Smooth muscle cell (in vitro differentiated cells): ENCODE measurements around the gene GADD45GIP1. TPM values are rescaled to one million over a fixed set of nuclear protein-coding genes. Genes with fewer than 3 reads are reported as not detected.
A peak's percentile ranks its signal among the peaks of the same experiment; 100 is the strongest.

Experiments
- DNase-seq: peaks from one replicate; lab custom pipeline; 2025; ENCODE audit not compliant: unreplicated experiment; lab: John Stamatoyannopoulos, UW
- H2AFZ ChIP-seq: fragments of 200-600 bp; sonication (generic); 2 replicates; pipeline ENCODE4 v1.6.0; 2016; ENCODE audit warnings: antibody characterized with exemption, low read depth, mild to moderate bottlenecking
- H3F3A ChIP-seq: fragments of 200-600 bp; sonication (generic); 2 replicates; pipeline ENCODE4 v1.6.0; 2017; ENCODE audit warnings: antibody characterized with exemption, low read depth
- H3K27ac ChIP-seq: fragments of 200-600 bp; sonication (generic); 2 replicates; pipeline ENCODE4 v1.5.1; 2016; ENCODE audit warnings: low read depth, mild to moderate bottlenecking
- H3K27me3 ChIP-seq: fragments of 200-600 bp; sonication (generic); 2 replicates; pipeline ENCODE4 v1.6.1; 2016; ENCODE audit warnings: low read depth, mild to moderate bottlenecking
- H3K36me3 ChIP-seq: fragments of 200-600 bp; sonication (generic); 2 replicates; pipeline ENCODE4 v1.5.1; 2016; ENCODE audit warnings: low read depth
- H3K4me1 ChIP-seq: fragments of 200-600 bp; sonication (generic); 2 replicates; pipeline ENCODE4 v1.5.1; 2016; ENCODE audit warnings: low read depth
- H3K4me2 ChIP-seq: fragments of 200-600 bp; sonication (generic); 2 replicates; pipeline ENCODE4 v1.6.0; 2016; ENCODE audit warnings: mild to moderate bottlenecking
- H3K4me3 ChIP-seq: fragments of 200-600 bp; sonication (generic); 2 replicates; pipeline ENCODE4 v1.5.1; 2016; ENCODE audit warnings: mild to moderate bottlenecking
- H3K79me2 ChIP-seq: fragments of 200-600 bp; sonication (generic); 2 replicates; pipeline ENCODE4 v1.6.0; 2016; ENCODE audit warnings: low read depth, mild to moderate bottlenecking
- H3K9ac ChIP-seq: fragments of 200-600 bp; sonication (generic); 2 replicates; pipeline ENCODE4 v1.6.0; 2016; ENCODE audit warnings: low read depth
- H3K9me3 ChIP-seq: fragments of 200-600 bp; sonication (generic); replicated peaks from 2 replicates; pipeline ENCODE4 v1.5.1; 2016; ENCODE audit warnings: low read depth
- H4K20me1 ChIP-seq: fragments of 200-600 bp; sonication (generic); 2 replicates; pipeline ENCODE4 v1.6.0; 2016; ENCODE audit warnings: low read depth
- CTCF ChIP-seq: fragments of 200-600 bp; sonication (generic); IDR thresholded peaks from 2 replicates; pipeline ENCODE4 v1.5.1; 2017; ENCODE audit warnings: borderline replicate concordance, mild to moderate bottlenecking, antibody characterized with exemption; ENCODE audit not compliant: insufficient read depth, poor library complexity, severe bottlenecking
- WGBS: methylation state at CpG from one replicate; pipeline ENCODE4 v1.1.7; 2016; ENCODE audit warnings: low lambda C conversion rate; 5-methylcytosine and 5-hydroxymethylcytosine counted together
- microRNA-seq: library from miRNA; unstranded; fragments of <30 nt; microRNA quantifications from one replicate; pipeline ENCODE4, GENCODE V29; 2016; ENCODE audit warnings: borderline number of aligned reads
- polyA plus RNA-seq: library from polyadenylated mRNA; unstranded; fragments of >200 nt; fragmentation: Nextera tagmentation; extraction: Ambion mirVana; gene quantifications from 2 replicates; pipeline ENCODE4 v1.2.1, GENCODE V29; 2016
- small RNA-seq: library from RNA; depleted of rRNA; stranded (forward); fragments of <200 nt; gene quantifications from one replicate; pipeline ENCODE3, GENCODE V24; 2014
- total RNA-seq: library from RNA; depleted of rRNA; stranded (reverse); fragments of >200 nt; gene quantifications from 2 replicates; pipeline ENCODE4 v1.2.3, GENCODE V29; 2014

The GADD45GIP1 gene
- total and polyA plus RNA-seq, 2 experiments from 2014 or later = 51.5 to 152 TPM

GRCh38 chr19:12912571-12912970 lies 44.5 kb downstream of the GADD45GIP1 start:
- no peak for TF ChIP-seq CTCF
- Histone ChIP-seq H3K4me1 (peaks cover 19% of the 10 kb centered on the region), H3K27me3 (no peaks in the 10 kb centered on the region), H3K9me3 (no peaks in the 10 kb centered on the region), H3K4me3 (no peak overlapping the region), H4K20me1 (no peaks in the 10 kb centered on the region), H3K79me2 (no peaks in the 10 kb centered on the region), H3K9ac (no peak overlapping the region), H3F3A (no peaks in the 10 kb centered on the region), H3K4me2 (no peak overlapping the region), H3K27ac (no peak overlapping the region), H2AFZ (no peak overlapping the region), H3K36me3 (no peaks in the 10 kb centered on the region)
- DNase-seq = no peak
- WGBS = 73% methylated on average over 4 of the region's 4 CpGs

- Histone ChIP-seq H4K20me1 (no peaks in the 10 kb centered on the region), H3K36me3 (no peaks in the 10 kb centered on the region), H3K4me2 (no peak overlapping the region), H3K9me3 (no peaks in the 10 kb centered on the region), H3K27me3 (no peaks in the 10 kb centered on the region), H3K4me1 (peaks cover under 1% of the 10 kb centered on the region), H2AFZ (no peak overlapping the region), H3F3A (no peaks in the 10 kb centered on the region), H3K27ac (no peak overlapping the region), H3K4me3 (no peak overlapping the region), H3K79me2 (no peaks in the 10 kb centered on the region), H3K9ac (no peak overlapping the region)
- WGBS = 86% methylated on average over 9 of the region's 9 CpGs
- DNase-seq = no peak
- no peak for TF ChIP-seq CTCF
Measured at GRCh38 chr19:12907166-12907565, 49.9 kb downstream of the GADD45GIP1 start.

Small RNA genes within 50 kb of the gene (microRNA-seq; reads per million reads assigned to microRNA genes)
- gene MIR5695 = not detected
- 3.5 reads per million for gene MIR6515

Small RNA genes within 50 kb of the gene (small RNA-seq; reads per million reads assigned to genes)
- gene MIR5695 (0.13 reads per million), gene MIR6515 (0.32 reads per million, percentile 7 among the genes with 10 or more reads in this experiment)

Other genes with a start within 250 kb of the GADD45GIP1 start
- 43.0 and 45.4 TPM in 2 replicates for gene TNPO2, start 233.3 kb downstream of the GADD45GIP1 start, total RNA-seq
- gene TNPO2, start 233.3 kb downstream of the GADD45GIP1 start, polyA plus RNA-seq = 8.7 and 10.7 TPM in 2 replicates
- 156 and 171 TPM in 2 replicates for gene TRIR, start 222.5 kb downstream of the GADD45GIP1 start, total RNA-seq
- gene TRIR, start 222.5 kb downstream of the GADD45GIP1 start, polyA plus RNA-seq = 191 and 212 TPM in 2 replicates
- 46.8 and 51.4 TPM in 2 replicates for gene GET3, start 219.7 kb downstream of the GADD45GIP1 start, total RNA-seq
- 99.6 and 106 TPM in 2 replicates for gene GET3, start 219.7 kb downstream of the GADD45GIP1 start, polyA plus RNA-seq
- gene BEST2, start 205.4 kb downstream of the GADD45GIP1 start, total RNA-seq = not detected in 2 replicates
- 0.30 TPM in 1 of 2 replicates, not detected in the other for gene BEST2, start 205.4 kb downstream of the GADD45GIP1 start, polyA plus RNA-seq
- 16.7 and 20.5 TPM in 2 replicates for gene HOOK2, start 181.7 kb downstream of the GADD45GIP1 start, total RNA-seq
- gene HOOK2, start 181.7 kb downstream of the GADD45GIP1 start, polyA plus RNA-seq = 14.6 and 48.3 TPM in 2 replicates
- 687 and 756 TPM in 2 replicates for gene JUNB, start 165.7 kb downstream of the GADD45GIP1 start, total RNA-seq
- gene JUNB, start 165.7 kb downstream of the GADD45GIP1 start, polyA plus RNA-seq = 1,281 and 1,575 TPM in 2 replicates
- 351 and 400 TPM in 2 replicates for gene PRDX2, start 155.4 kb downstream of the GADD45GIP1 start, total RNA-seq
- gene PRDX2, start 155.4 kb downstream of the GADD45GIP1 start, polyA plus RNA-seq = 371 and 391 TPM in 2 replicates
- gene THSD8, start 155.2 kb downstream of the GADD45GIP1 start, total RNA-seq = not detected in 2 replicates
- 8.0 and 10.1 TPM in 2 replicates for gene THSD8, start 155.2 kb downstream of the GADD45GIP1 start, polyA plus RNA-seq
- 8.7 and 15.7 TPM in 2 replicates for gene RNASEH2A, start 150.6 kb downstream of the GADD45GIP1 start, total RNA-seq
- 34.8 and 34.9 TPM in 2 replicates for gene RNASEH2A, start 150.6 kb downstream of the GADD45GIP1 start, polyA plus RNA-seq
- gene RTBDN, start 122.6 kb downstream of the GADD45GIP1 start, total RNA-seq = 4.6 TPM in 1 of 2 replicates, not detected in the other
- gene RTBDN, start 122.6 kb downstream of the GADD45GIP1 start, polyA plus RNA-seq = 1.7 TPM in 1 of 2 replicates, not detected in the other
- 0.99 and 3.2 TPM in 2 replicates for gene MAST1, start 118.7 kb downstream of the GADD45GIP1 start, total RNA-seq
- 2.0 and 2.7 TPM in 2 replicates for gene MAST1, start 118.7 kb downstream of the GADD45GIP1 start, polyA plus RNA-seq
- 19.5 and 26.3 TPM in 2 replicates for gene DNASE2, start 75.8 kb downstream of the GADD45GIP1 start, total RNA-seq
- 44.9 and 48.1 TPM in 2 replicates for gene DNASE2, start 75.8 kb downstream of the GADD45GIP1 start, polyA plus RNA-seq
- gene KLF1, start 70.0 kb downstream of the GADD45GIP1 start, total RNA-seq = not detected in 2 replicates
- gene KLF1, start 70.0 kb downstream of the GADD45GIP1 start, polyA plus RNA-seq = 0.09 TPM in 1 of 2 replicates, not detected in the other
- 9.7 and 17.4 TPM in 2 replicates for gene GCDH, start 66.1 kb downstream of the GADD45GIP1 start, total RNA-seq
- gene GCDH, start 66.1 kb downstream of the GADD45GIP1 start, polyA plus RNA-seq = 10.9 and 15.3 TPM in 2 replicates
- gene SYCE2, start 37.9 kb downstream of the GADD45GIP1 start, total RNA-seq = 0.90 and 1.4 TPM in 2 replicates
- 0.91 and 2.9 TPM in 2 replicates for gene SYCE2, start 37.9 kb downstream of the GADD45GIP1 start, polyA plus RNA-seq
- gene FARSA, start 23.5 kb downstream of the GADD45GIP1 start, total RNA-seq = 28.6 and 46.1 TPM in 2 replicates
- gene FARSA, start 23.5 kb downstream of the GADD45GIP1 start, polyA plus RNA-seq = 86.9 and 94.0 TPM in 2 replicates
- 800 and 956 TPM in 2 replicates for gene CALR, start 18.6 kb downstream of the GADD45GIP1 start, total RNA-seq
- gene CALR, start 18.6 kb downstream of the GADD45GIP1 start, polyA plus RNA-seq = 640 and 833 TPM in 2 replicates
- 74.4 and 97.1 TPM in 2 replicates for gene RAD23A, start 11.4 kb downstream of the GADD45GIP1 start, total RNA-seq
- 176 and 191 TPM in 2 replicates for gene RAD23A, start 11.4 kb downstream of the GADD45GIP1 start, polyA plus RNA-seq
- not detected in 2 replicates for gene DAND5, start 12.4 kb upstream of the GADD45GIP1 start, total RNA-seq
- 0.18 TPM in 1 of 2 replicates, not detected in the other for gene DAND5, start 12.4 kb upstream of the GADD45GIP1 start, polyA plus RNA-seq
- gene NFIX, start 38.3 kb upstream of the GADD45GIP1 start, total RNA-seq = 2.3 TPM in 2 replicates
- 1.8 and 1.9 TPM in 2 replicates for gene NFIX, start 38.3 kb upstream of the GADD45GIP1 start, polyA plus RNA-seq
- gene LYL1, start 145.6 kb upstream of the GADD45GIP1 start, total RNA-seq = 2.2 and 2.8 TPM in 2 replicates
- gene LYL1, start 145.6 kb upstream of the GADD45GIP1 start, polyA plus RNA-seq = 2.1 and 3.2 TPM in 2 replicates
- gene TRMT1, start 159.5 kb upstream of the GADD45GIP1 start, total RNA-seq = 19.1 and 21.9 TPM in 2 replicates
- gene TRMT1, start 159.5 kb upstream of the GADD45GIP1 start, polyA plus RNA-seq = 37.4 and 44.3 TPM in 2 replicates
- gene NACC1, start 161.0 kb upstream of the GADD45GIP1 start, total RNA-seq = 34.1 and 44.6 TPM in 2 replicates
- 9.9 and 12.8 TPM in 2 replicates for gene NACC1, start 161.0 kb upstream of the GADD45GIP1 start, polyA plus RNA-seq
- gene STX10, start 193.2 kb upstream of the GADD45GIP1 start, total RNA-seq = 37.6 and 59.6 TPM in 2 replicates
- 69.1 and 83.1 TPM in 2 replicates for gene STX10, start 193.2 kb upstream of the GADD45GIP1 start, polyA plus RNA-seq
- 113 and 118 TPM in 2 replicates for gene IER2, start 193.2 kb upstream of the GADD45GIP1 start, total RNA-seq
- 732 and 766 TPM in 2 replicates for gene IER2, start 193.2 kb upstream of the GADD45GIP1 start, polyA plus RNA-seq